Fibroblast of peridontal ligament (primary cell): ENCODE data around the gene CCDC28A.
A peak's percentile ranks its signal among the peaks of the same experiment; 100 is the strongest.
"Not testable (repeated sequence)": the region's sequence is repeated elsewhere in the genome, so short reads cannot be mapped to it uniquely, and the experiment has no call there.

ENCODE experiments used
- DNase-seq: peaks from one replicate; pipeline ENCODE4 v3.0.0-alpha.2; 2010; ENCODE audit errors: extremely low read depth

The CCDC28A gene

GRCh38 chr6:138773177-138774091 is at the start of gene CCDC28A:
CCDC28A (plus strand) TSS chr6:138773769; CDS start chr6:138776121, 2,352 bp downstream.
- peak; percentile 95 for DNase-seq

GRCh38 chr6:138724015-138724414 is 49.6 kb upstream of the CCDC28A start:
- DNase-seq: peak; percentile 40

- no peak for DNase-seq
Measured at GRCh38 chr6:138726066-138726756, 47.4 kb upstream of the CCDC28A start.

- DNase-seq: no peak
Measured at GRCh38 chr6:138726757-138727097, 46.8 kb upstream of the CCDC28A start.

GRCh38 chr6:138727182-138727581 is 46.4 kb upstream of the CCDC28A start:
- DNase-seq: peak; percentile 41

GRCh38 chr6:138728662-138729061 is 44.9 kb upstream of the CCDC28A start:
- DNase-seq: no peak

- not testable (repeated sequence) for DNase-seq
Measured at GRCh38 chr6:138730037-138730436, 43.5 kb upstream of the CCDC28A start.

GRCh38 chr6:138734585-138734984 is 39.0 kb upstream of the CCDC28A start:
- DNase-seq: no peak

GRCh38 chr6:138736640-138737039 is 36.9 kb upstream of the CCDC28A start:
- peak; percentile 41 for DNase-seq

GRCh38 chr6:138752017-138752416 is 21.6 kb upstream of the CCDC28A start:
- no peak for DNase-seq

GRCh38 chr6:138757136-138757535 is 16.4 kb upstream of the CCDC28A start:
- peak; percentile 50 for DNase-seq

- DNase-seq: peak; percentile 77
Measured at GRCh38 chr6:138765896-138766655, 7.5 kb upstream of the CCDC28A start.

- DNase-seq: no peak
Measured at GRCh38 chr6:138769102-138769676, 4.4 kb upstream of the CCDC28A start.

GRCh38 chr6:138772596-138773176 is 883 bp upstream of the CCDC28A start:
- DNase-seq: no peak

- peak; percentile 41 for DNase-seq
Measured at GRCh38 chr6:138774370-138774769, 801 bp downstream of the CCDC28A start.

- no peak for DNase-seq
Measured at GRCh38 chr6:138776659-138777058, 3.1 kb downstream of the CCDC28A start.

GRCh38 chr6:138778331-138778730 is 4.8 kb downstream of the CCDC28A start:
- no peak for DNase-seq

GRCh38 chr6:138782243-138782642 is 8.7 kb downstream of the CCDC28A start:
- no peak for DNase-seq

- no peak for DNase-seq
Measured at GRCh38 chr6:138785079-138785478, 11.5 kb downstream of the CCDC28A start.

GRCh38 chr6:138785980-138786379 is 12.4 kb downstream of the CCDC28A start:
- DNase-seq: no peak

GRCh38 chr6:138787138-138787537 is 13.6 kb downstream of the CCDC28A start:
- DNase-seq: no peak
